HepG2 (cell line): ENCODE data around the gene UBL5. TPM values are rescaled to one million over a fixed set of nuclear protein-coding genes. Genes with fewer than 3 reads are reported as not detected.
A peak's percentile ranks its signal among the peaks of the same experiment; 100 is the strongest.

Source experiments
- ARNT ChIP-seq: fragments of 450-650 bp; IDR thresholded peaks from 2 replicates; pipeline ENCODE4 v1.6.1; 2017
- BHLHE40 ChIP-seq: IDR thresholded peaks from 2 replicates; pipeline ENCODE4 v1.6.1; 2011; ENCODE audit warnings: low read length, improper control_type of control experiment
- DNMT3B ChIP-seq: conservative IDR thresholded peaks from 2 replicates; pipeline ENCODE4 v1.6.1; 2016; ENCODE audit warnings: missing biosample characterization, control low read depth
- FOSL1 ChIP-seq: sonication (generic); formaldehyde crosslinking; IDR thresholded peaks from 2 replicates; pipeline ENCODE4 v1.9.0; 2021; ENCODE audit warnings: missing genetic modification reagents, borderline replicate concordance
- HDAC1 ChIP-seq: sonication (generic); formaldehyde crosslinking; IDR thresholded peaks from 2 replicates; pipeline ENCODE4 v1.5.1; 2020; ENCODE audit warnings: mild to moderate bottlenecking, missing genetic modification reagents
- MED13 ChIP-seq: sonication (generic); formaldehyde crosslinking; IDR thresholded peaks from 2 replicates; pipeline ENCODE4 v1.5.0; 2020; ENCODE audit warnings: missing genetic modification reagents
- PAWR ChIP-seq: sonication (generic); formaldehyde crosslinking; IDR thresholded peaks from 2 replicates; pipeline ENCODE4 v1.4.0; 2020; ENCODE audit warnings: missing genetic modification reagents, mild to moderate bottlenecking, borderline replicate concordance
- PREB ChIP-seq: sonication (generic); formaldehyde crosslinking; IDR thresholded peaks from 2 replicates; pipeline ENCODE4 v1.4.0; 2020; ENCODE audit warnings: missing genetic modification reagents
- RCOR2 ChIP-seq: IDR thresholded peaks from 2 replicates; pipeline ENCODE4 v1.6.1; 2016; ENCODE audit warnings: missing biosample characterization, missing genetic modification reagents
- THAP8 ChIP-seq: sonication (generic); formaldehyde crosslinking; IDR thresholded peaks from 2 replicates; pipeline ENCODE4 v1.5.1; 2020; ENCODE audit warnings: missing genetic modification reagents, mild to moderate bottlenecking, borderline replicate concordance
- TRAFD1 ChIP-seq: sonication (generic); formaldehyde crosslinking; IDR thresholded peaks from 2 replicates; pipeline ENCODE4 v1.5.1; 2020; ENCODE audit warnings: missing genetic modification reagents, mild to moderate bottlenecking, borderline replicate concordance
- ZBED4 ChIP-seq: sonication (generic); formaldehyde crosslinking; IDR thresholded peaks from 2 replicates; pipeline ENCODE4 v1.4.0; 2020; ENCODE audit warnings: missing genetic modification reagents, borderline replicate concordance
- ZBTB14 ChIP-seq: sonication (generic); formaldehyde crosslinking; IDR thresholded peaks from 2 replicates; pipeline ENCODE4 v1.4.0; 2020; ENCODE audit warnings: missing genetic modification reagents
- ZBTB37 ChIP-seq: sonication (generic); formaldehyde crosslinking; IDR thresholded peaks from 2 replicates; pipeline ENCODE4 v1.4.0; 2020; ENCODE audit warnings: mild to moderate bottlenecking, missing genetic modification reagents
- ZKSCAN1 ChIP-seq: fragments of 150-350 bp; IDR thresholded peaks from 2 replicates; pipeline ENCODE4 v1.6.1; 2014; ENCODE audit warnings: low read length
- ZNF12 ChIP-seq: sonication (generic); formaldehyde crosslinking; IDR thresholded peaks from 2 replicates; pipeline ENCODE4 v1.5.0; 2020; ENCODE audit warnings: missing genetic modification reagents
- ZNF136 ChIP-seq: sonication (generic); formaldehyde crosslinking; IDR thresholded peaks from 2 replicates; pipeline ENCODE4 v1.8.1; 2022; ENCODE audit warnings: low read depth, mild to moderate bottlenecking, moderate library complexity, missing genetic modification reagents
- ZNF335 ChIP-seq: sonication (generic); formaldehyde crosslinking; IDR thresholded peaks from 2 replicates; pipeline ENCODE4 v1.4.0; 2020; ENCODE audit warnings: missing genetic modification reagents
- ZNF350 ChIP-seq: sonication (generic); formaldehyde crosslinking; IDR thresholded peaks from 2 replicates; pipeline ENCODE4 v1.4.0; 2020; ENCODE audit warnings: mild to moderate bottlenecking, low read depth, missing genetic modification reagents, borderline replicate concordance
- ZSCAN12 ChIP-seq: sonication (generic); formaldehyde crosslinking; IDR thresholded peaks from 2 replicates; pipeline ENCODE4 v1.9.0; 2021; ENCODE audit warnings: mild to moderate bottlenecking, missing genetic modification reagents
- polyA plus RNA-seq, 8 experiments: library from polyadenylated mRNA; depleted of rRNA in 3 of 8; stranded (reverse) in 7 of 8; unstranded in 1 of 8; fragments of >200 nt; fragmentation: Illumina TruSeq in 4 of 8; extraction: Trizol in 4 of 8; gene quantifications; 2 replicates each; pipeline versions ENCODE4 v1.2.1 to v1.2.3, GENCODE V29; 2011 to 2016; ENCODE audit warnings: low read depth in 4 of 8, missing spikeins in 1 of 8, mixed read lengths in 1 of 8; ENCODE audit not compliant: insufficient read depth in 1 of 8
- total RNA-seq, 5 experiments: library from RNA; depleted of rRNA; stranded (reverse); fragments of >200 nt; fragmentation: Illumina TruSeq; extraction: Trizol; gene quantifications; 2 replicates each; pipeline ENCODE4 v1.2.3, GENCODE V29; 2016; ENCODE audit warnings: low read depth in 1 of 5

UBL5 gene
- total and polyA plus RNA-seq, 2 of the 13 experiments (the other 11 are each of a cell fraction or from before 2014, with no cell fraction given), result 373 to 487 TPM

- no peak for TF ChIP-seq TRAFD1
- TF ChIP-seq ZSCAN12 (CRISPR knock-in tag), result no peak
- no peak for TF ChIP-seq ZNF136 (CRISPR knock-in tag)
- TF ChIP-seq ZNF350 (CRISPR knock-in tag), result peak; percentile 24; the same call in 1 of the 2 replicates
- peak; percentile 55; the same call in 1 of the 2 replicates for TF ChIP-seq THAP8 (CRISPR knock-in tag)
- TF ChIP-seq HDAC1 (CRISPR knock-in tag), result peak; percentile 61
- 0 out of 2 replicates have a peak, but pooled peaks have one; percentile 24 for TF ChIP-seq RCOR2 (CRISPR knock-in tag)
- no peak for TF ChIP-seq ZBTB37 (CRISPR knock-in tag)
- no peak for TF ChIP-seq ARNT
- TF ChIP-seq PAWR (CRISPR knock-in tag), result no peak
- TF ChIP-seq ZKSCAN1, result no peak
- TF ChIP-seq PREB (CRISPR knock-in tag), result no peak
- TF ChIP-seq ZBED4, result no peak
- TF ChIP-seq ZBTB14 (CRISPR knock-in tag), result no peak
- TF ChIP-seq ZNF12 (CRISPR knock-in tag), result no peak
- no peak for TF ChIP-seq FOSL1 (CRISPR knock-in tag)
- TF ChIP-seq MED13 (CRISPR knock-in tag), result no peak
- no peak for TF ChIP-seq DNMT3B (CRISPR knock-in tag)
- peak; percentile 39 for TF ChIP-seq ZNF335
- no peak for TF ChIP-seq BHLHE40
These were observed 7.2 kb downstream of the UBL5 start, which contains the start of gene PIN1 (continued) for GRCh38 chr19:9834726-9835506.
